Activated T-helper 1 cell treated with anti-CD3 and anti-CD28 coated beads, Interleukin-2, amount 50 U/mL, for 16 hours (primary cell): Measurements from ENCODE around the gene FKBP9.
"Not testable (repeated sequence)": the region's sequence is repeated elsewhere in the genome, so short reads cannot be mapped to it uniquely, and the experiment has no call there.

ENCODE experiments used
- DNase-seq, 2 donors: peaks; one replicate each; pipeline ENCODE4 v3.0.0-alpha.2; 2020; ENCODE audit warnings: low read depth in 1 of 2, low spot score in 1 of 2

The FKBP9 gene, protein sequence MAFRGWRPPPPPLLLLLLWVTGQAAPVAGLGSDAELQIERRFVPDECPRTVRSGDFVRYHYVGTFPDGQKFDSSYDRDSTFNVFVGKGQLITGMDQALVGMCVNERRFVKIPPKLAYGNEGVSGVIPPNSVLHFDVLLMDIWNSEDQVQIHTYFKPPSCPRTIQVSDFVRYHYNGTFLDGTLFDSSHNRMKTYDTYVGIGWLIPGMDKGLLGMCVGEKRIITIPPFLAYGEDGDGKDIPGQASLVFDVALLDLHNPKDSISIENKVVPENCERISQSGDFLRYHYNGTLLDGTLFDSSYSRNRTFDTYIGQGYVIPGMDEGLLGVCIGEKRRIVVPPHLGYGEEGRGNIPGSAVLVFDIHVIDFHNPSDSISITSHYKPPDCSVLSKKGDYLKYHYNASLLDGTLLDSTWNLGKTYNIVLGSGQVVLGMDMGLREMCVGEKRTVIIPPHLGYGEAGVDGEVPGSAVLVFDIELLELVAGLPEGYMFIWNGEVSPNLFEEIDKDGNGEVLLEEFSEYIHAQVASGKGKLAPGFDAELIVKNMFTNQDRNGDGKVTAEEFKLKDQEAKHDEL

GRCh38 chr7:32957326-32958045 lies at the start of gene FKBP9:
TSS of gene FKBP9 (plus strand) at chr7:32957440. CDS start at chr7:32957574, 134 bp downstream.
- DNase-seq: no peak

DNA sequence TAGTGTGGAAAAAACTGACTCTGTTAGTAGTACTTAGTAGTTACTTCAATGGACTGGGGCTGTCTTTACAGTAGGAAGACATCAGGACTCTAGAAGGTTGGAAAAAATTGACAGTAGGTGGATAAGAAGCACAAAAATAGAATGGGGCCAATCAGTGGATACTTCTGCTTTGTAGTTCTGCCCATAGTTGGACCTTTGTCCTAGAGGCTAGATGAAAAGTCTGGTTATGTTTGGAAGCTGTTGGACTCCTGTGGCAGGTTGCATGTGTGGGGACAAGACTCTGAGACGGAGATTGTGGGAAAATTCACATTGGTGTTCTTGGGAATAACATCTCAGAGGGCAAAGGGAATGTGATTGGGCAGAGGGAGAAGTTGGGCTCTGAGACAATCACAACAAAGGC lies 47.0 kb upstream of the FKBP9 start:
- DNase-seq: no peak

GRCh38 chr7:32914184-32914583 lies 43.1 kb upstream of the FKBP9 start:
- DNase-seq: no peak

GRCh38 chr7:32915041-32915536 lies 42.2 kb upstream of the FKBP9 start:
- no peak for DNase-seq

- no peak for DNase-seq
Observed at GRCh38 chr7:32916006-32916405, 41.2 kb upstream of the FKBP9 start.

GRCh38 chr7:32916994-32917393 lies 40.2 kb upstream of the FKBP9 start:
- DNase-seq: not testable (repeated sequence)

DNA sequence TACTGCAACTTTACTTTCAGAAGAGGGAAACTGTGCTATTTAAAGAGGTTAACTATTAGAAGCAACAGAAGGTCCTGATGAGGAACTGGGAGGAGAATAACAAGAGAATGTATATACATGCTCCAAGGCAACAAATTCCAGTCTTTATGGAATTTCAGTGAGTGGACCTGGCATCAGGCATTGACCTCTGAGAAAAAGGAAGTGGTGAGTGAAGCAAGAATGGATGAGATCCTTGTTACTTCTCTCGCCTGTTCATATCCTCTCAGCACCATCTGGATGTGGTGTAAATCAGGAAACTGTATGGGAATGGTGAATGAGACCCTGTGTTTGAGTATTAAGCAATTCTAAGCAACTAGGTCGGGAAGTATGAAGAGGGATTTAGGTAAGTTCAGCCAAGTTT lies 35.3 kb upstream of the FKBP9 start:
- no peak for DNase-seq

DNA sequence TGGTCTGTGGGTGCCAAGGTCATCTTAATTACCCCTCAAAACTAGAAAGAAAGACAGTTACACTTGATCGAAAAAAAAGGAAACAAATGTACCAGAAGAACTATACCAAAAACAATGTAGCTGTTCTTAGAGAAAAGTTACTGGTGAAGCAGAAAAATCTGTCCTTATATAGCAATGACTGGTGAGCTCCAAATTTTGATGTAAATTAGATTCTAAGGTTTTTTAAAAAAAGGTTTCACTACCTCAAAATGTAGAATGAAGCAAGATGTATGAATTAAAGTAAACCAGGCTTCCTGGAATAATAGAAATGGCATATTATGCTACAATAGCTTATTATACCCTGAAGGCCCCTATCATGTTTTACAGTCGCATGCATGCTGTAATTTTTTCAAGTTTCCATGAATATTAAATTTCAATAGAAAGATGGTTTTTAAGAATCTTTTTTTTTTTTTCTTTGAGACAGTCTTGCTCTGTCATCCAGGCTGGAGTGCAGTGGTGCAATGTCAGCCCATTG lies 28.4 kb upstream of the FKBP9 start:
- no peak for DNase-seq

DNA sequence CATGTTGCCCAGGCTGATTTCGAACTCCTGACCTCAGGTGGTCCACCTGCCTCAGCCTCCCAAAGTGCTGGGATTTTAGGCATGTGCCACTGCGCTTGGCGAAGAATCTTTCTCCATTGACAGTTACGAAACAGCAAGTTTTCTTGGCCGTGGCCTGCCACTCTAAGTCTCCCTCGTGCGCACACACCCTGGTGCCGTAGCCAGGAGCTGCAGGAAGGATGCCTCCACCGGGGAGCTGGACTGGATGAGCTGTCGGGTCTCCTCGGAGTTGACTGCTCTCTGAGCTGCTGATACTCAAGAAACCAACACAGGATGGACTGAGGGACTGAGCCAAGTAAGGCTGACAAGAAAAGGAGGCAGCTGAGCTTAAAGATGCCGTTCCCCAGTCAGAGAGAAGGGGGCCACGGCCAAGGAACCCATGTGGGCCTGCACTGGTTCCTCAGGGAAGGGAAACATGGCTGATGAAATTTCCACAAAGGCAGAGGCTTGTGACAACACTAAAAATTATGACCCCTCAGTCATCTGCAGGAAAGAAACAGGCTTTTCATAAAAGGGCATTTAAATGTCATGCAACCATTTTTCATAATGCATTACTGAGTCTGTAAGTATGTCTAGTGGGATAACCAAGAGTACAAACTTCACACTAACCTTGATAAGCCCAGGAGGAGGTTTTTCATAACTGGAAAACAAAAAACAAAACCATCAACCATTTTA lies 27.7 kb upstream of the FKBP9 start:
- no peak for DNase-seq

DNA sequence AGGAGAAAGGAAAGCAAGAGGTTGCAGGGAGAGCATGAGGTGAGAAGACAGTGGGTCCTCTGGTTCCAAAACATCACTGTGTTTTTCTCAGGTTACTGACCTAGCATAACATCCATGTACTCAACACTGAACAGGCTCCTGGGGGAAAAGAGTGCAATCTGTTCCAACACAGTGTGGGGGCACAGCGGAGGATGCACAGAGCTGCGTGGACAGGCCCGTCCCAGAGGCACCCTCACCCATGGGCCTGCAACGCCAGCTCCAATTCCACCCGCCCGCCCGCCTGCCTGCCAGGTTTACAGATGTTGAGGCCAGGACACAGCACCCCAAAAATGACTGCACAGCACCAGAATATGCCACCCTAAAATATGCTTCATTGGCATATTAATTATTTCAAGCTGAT lies 26.9 kb upstream of the FKBP9 start:
- no peak for DNase-seq

DNA sequence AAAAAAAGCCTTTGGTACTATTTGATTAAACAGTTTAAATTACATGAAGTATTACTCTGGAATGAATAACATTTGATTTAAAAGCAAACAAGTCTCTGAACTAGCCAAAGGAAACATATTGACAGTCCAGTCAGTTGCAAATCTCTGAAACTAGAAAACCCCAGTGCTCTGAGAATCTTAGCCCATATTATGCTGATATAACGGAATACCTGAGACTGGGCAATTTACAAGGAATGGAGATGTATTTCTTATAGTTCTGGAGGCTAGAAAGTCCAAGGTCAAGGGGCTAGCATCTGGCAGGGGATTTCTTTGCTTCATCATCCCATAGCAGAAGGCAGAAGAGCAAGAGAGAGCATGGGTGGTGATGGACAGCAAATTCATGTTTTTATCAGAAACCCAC lies 21.7 kb upstream of the FKBP9 start:
- no peak for DNase-seq

GRCh38 chr7:32936689-32937088 lies 20.6 kb upstream of the FKBP9 start:
- DNase-seq: no peak

DNA sequence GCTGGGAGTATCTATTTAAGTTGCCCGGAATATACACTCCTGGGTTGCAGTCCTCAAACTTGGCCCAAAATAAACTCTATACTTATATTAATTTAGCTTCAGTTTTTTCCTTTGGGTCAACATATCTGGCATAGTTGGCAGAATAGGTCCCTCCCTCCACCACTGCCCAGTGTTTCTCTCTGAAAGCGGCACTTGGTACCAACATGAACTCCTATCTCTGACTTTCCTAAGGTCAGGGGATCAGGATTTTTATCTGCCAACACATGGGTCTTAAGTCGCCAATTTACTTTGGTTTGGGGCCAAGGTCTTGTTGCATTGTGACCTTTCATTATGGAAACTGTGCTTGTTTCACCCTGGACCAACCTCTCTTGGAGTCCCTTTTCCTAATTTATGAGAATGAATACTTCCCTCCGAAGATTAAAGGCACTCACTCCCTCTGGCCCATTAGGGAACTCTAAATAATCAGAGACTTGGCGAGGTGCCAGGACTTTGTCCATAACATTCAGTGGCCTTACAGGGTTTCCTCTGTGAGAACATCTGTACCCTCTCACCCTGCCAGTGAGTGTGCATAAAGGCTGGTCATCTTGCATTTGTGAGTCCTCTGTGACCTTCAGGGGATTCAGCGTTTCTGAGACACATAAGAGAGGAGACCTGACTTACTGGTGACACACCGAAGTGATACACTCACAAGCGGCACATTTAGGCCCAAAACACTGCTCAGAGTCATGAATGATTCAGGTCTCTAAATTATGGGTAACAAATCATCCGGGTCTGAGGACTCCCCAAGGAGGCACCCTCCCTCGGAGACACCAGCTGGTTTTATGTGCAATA lies 19.7 kb upstream of the FKBP9 start:
- no peak for DNase-seq

GRCh38 chr7:32941181-32941580 lies 16.1 kb upstream of the FKBP9 start:
- no peak for DNase-seq

DNA sequence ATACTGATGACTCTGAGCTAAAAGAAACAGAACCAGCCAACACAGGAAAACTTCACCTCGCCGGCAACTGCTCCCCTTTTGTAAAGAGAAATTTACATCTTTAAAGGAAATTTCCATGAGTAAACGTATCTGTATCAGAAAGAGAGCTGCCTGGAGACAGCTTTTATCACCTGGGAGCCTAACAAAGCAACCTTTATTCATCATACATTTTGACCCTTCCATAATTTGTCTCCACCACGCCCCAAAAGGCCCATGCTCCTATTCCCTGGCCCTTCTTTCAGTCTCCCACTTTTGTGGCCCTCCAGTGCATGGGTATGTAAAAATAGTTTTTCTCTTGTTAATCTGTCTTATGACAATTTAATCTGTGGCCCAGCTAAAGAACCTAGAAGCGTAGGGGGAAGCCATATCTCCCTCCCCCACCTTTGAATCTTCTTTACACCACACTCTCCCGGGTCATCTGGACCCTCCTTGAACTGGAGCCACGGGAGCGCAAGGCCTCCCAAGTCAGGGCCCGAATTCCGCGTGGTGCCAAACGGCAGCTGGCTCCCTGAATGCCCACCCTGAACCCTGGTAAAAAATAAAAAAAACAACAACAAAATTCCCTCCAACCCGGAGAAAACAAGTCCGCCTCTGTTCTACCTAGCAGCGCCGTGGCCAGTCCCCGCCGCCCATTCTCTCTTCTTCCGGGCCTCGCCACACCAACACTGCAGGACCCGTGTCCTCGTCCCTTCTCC lies 15.4 kb upstream of the FKBP9 start:
- no peak for DNase-seq

GRCh38 chr7:32942415-32943251 lies 14.6 kb upstream of the FKBP9 start:
- peak; percentile 35 to 44 for DNase-seq

GRCh38 chr7:32943252-32944030 lies 13.8 kb upstream of the FKBP9 start:
- no peak for DNase-seq

DNA sequence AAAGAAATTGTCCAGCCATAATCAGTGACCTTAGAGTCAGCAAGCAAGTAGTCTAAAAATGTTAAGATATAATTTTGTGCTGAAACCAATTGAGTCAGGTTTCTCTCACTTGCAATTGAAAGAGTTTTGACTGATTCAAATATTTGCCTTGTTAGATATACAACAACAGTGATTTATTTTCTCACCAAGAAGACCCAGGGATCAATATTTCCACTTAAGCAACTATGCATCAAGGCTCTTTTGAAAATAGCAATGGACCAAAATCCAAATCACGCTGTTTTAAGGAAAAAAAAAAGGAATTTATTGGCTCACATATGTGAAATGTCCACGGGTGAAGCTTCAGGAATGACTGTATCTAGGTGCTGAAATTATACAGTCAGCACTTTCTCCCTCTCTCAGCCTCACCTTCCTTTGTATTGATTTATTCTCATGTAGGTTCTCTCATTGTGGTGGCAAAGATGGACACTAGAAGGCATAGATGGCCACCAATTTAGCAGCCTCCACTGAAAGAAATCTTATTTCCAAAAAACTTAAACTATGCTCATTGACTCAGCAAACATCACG lies 9.7 kb upstream of the FKBP9 start:
- no peak for DNase-seq
